Karpas-422 (cell line): ENCODE results near the gene NR6A1. TPM values are rescaled to one million over a fixed set of nuclear protein-coding genes. Genes with fewer than 3 reads are reported as not detected.
"Not testable (repeated sequence)": the region's sequence is repeated elsewhere in the genome, so short reads cannot be mapped to it uniquely, and the experiment has no call there.

Experiments used
- DNase-seq: peaks from one replicate; pipeline ENCODE4 v3.0.0-alpha.2; 2015
- H2AFZ ChIP-seq: fragments of 200-600 bp; sonication (generic); 2 replicates; pipeline ENCODE4 v1.6.1; 2014; ENCODE audit warnings: antibody characterized with exemption, low read length, mixed read lengths
- H3K27ac ChIP-seq: fragments of 200-600 bp; sonication (generic); 2 replicates; pipeline ENCODE4 v1.5.1; 2014; ENCODE audit warnings: mild to moderate bottlenecking, low read length, moderate library complexity
- H3K27me3 ChIP-seq: fragments of 200-600 bp; sonication (generic); 2 replicates; pipeline ENCODE4 v1.6.1; 2014; ENCODE audit warnings: low read length, mixed read lengths
- H3K36me3 ChIP-seq: fragments of 200-600 bp; sonication (generic); 2 replicates; pipeline ENCODE4 v1.6.1; 2014; ENCODE audit warnings: low read length, mixed read lengths; ENCODE audit not compliant: insufficient read depth
- H3K4me1 ChIP-seq: fragments of 200-600 bp; sonication (generic); 2 replicates; pipeline ENCODE4 v1.6.1; 2014; ENCODE audit warnings: mild to moderate bottlenecking, low read length, mixed read lengths
- H3K4me2 ChIP-seq: fragments of 200-600 bp; sonication (generic); 2 replicates; pipeline ENCODE4 v1.6.1; 2014; ENCODE audit warnings: low read length, low read depth, mild to moderate bottlenecking; ENCODE audit not compliant: poor library complexity, severe bottlenecking
- H3K4me3 ChIP-seq: fragments of 200-600 bp; sonication (generic); 2 replicates; pipeline ENCODE4 v1.5.1; 2014; ENCODE audit warnings: mild to moderate bottlenecking, antibody characterized with exemption, low read length, mixed read lengths
- H3K79me2 ChIP-seq: fragments of 200-600 bp; sonication (generic); 2 replicates; pipeline ENCODE4 v1.6.1; 2014; ENCODE audit warnings: mild to moderate bottlenecking, low read length, mixed read lengths
- H3K9ac ChIP-seq: fragments of 200-600 bp; sonication (generic); 2 replicates; pipeline ENCODE4 v1.6.0; 2014; ENCODE audit warnings: low read length
- H3K9me2 ChIP-seq: fragments of 200-600 bp; sonication (generic), shearing (Covaris generic); replicated peaks from 2 replicates; pipeline ENCODE4 v1.6.0; 2014; ENCODE audit warnings: mild to moderate bottlenecking, low read length, moderate library complexity; ENCODE audit not compliant: insufficient read depth
- H3K9me3 ChIP-seq: fragments of 300-700, 200-600 bp; sonication (generic); 2 replicates; pipeline ENCODE4 v1.6.1; 2014; ENCODE audit warnings: low read length, mixed read lengths
- H4K20me1 ChIP-seq: fragments of 200-600 bp; sonication (generic); 2 replicates; pipeline ENCODE4 v1.6.1; 2014; ENCODE audit warnings: mild to moderate bottlenecking, antibody characterized with exemption, low read length, low read depth; ENCODE audit not compliant: insufficient read depth
- total RNA-seq: library from RNA; depleted of rRNA; stranded (reverse); fragments of >200 nt; shearing (Covaris generic); gene quantifications from 2 replicates; pipeline ENCODE4 v1.2.3, GENCODE V29; 2014; ENCODE audit warnings: low replicate concordance

Gene NR6A1
- total RNA-seq, 1 experiment from 2014 or later, result 3.1 TPM

DNA sequence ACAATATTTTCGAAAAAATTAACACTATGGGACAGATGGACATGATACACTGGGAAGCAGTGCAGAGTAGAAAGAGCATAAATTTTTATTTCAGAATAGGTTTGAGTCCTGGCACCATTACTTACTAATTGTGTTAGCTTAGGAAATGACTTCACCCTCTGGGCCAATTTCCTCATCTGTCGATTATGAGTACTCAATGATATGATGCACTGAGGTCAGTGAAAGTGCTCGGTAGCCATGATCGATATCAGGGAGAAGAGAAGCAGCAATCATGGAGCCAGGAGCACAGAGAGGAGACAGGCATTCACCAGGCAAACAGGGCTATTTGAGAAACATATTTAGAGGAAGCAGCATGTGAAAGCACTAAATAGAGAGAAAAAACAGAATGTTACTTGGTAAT, 29.4 kb downstream of the NR6A1 start:
- peaks cover 22% of the 10 kb centered on the region; the same call in 1 of the 2 replicates for H4K20me1 ChIP-seq
- DNase-seq, result no peak
- no peak overlapping the region for H3K4me2 ChIP-seq
- H2AFZ ChIP-seq, result no peak overlapping the region
- H3K36me3 ChIP-seq, result no peaks in the 10 kb centered on the region
- no peak overlapping the region for H3K4me3 ChIP-seq
- H3K79me2 ChIP-seq, result no peaks in the 10 kb centered on the region
- H3K9me2 ChIP-seq, result no peaks in the 10 kb centered on the region
- peaks cover 5% of the 10 kb centered on the region for H3K4me1 ChIP-seq
- no peak overlapping the region for H3K27ac ChIP-seq
- no peak overlapping the region for H3K9ac ChIP-seq
- no peaks in the 10 kb centered on the region for H3K9me3 ChIP-seq
- H3K27me3 ChIP-seq, result no peaks in the 10 kb centered on the region

GRCh38 chr9:124741149-124741548, 30.0 kb downstream of the NR6A1 start:
- H3K27ac ChIP-seq, result no peak overlapping the region
- no peaks in the 10 kb centered on the region for H3K9me3 ChIP-seq
- H3K4me1 ChIP-seq, result peaks cover 5% of the 10 kb centered on the region
- H3K79me2 ChIP-seq, result no peaks in the 10 kb centered on the region
- no peak for DNase-seq
- H3K9ac ChIP-seq, result no peak overlapping the region
- peaks cover 24% of the 10 kb centered on the region; the same call in 1 of the 2 replicates for H4K20me1 ChIP-seq
- H3K4me2 ChIP-seq, result no peak overlapping the region
- H3K27me3 ChIP-seq, result no peaks in the 10 kb centered on the region
- H3K4me3 ChIP-seq, result no peak overlapping the region
- no peaks in the 10 kb centered on the region for H3K9me2 ChIP-seq
- H2AFZ ChIP-seq, result no peak overlapping the region
- H3K36me3 ChIP-seq, result no peaks in the 10 kb centered on the region

DNA sequence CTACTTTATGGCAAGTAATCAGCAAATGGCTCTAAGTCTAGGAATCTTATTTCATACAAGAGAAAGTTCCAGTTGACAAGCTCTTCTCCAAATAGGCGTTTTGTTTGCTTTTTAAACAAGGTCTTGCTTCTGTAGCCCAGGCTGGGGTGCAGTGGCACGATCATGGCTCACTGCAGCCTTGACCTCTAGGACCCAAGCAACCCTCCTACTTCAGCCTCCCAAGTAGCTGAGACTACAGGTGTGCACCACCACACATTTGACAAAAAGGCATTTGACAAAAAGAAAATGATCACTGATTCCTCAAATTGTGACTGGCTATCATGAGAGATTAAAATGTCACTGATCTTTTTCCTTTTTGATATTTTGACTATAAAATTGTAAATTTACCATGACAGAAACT, 31.8 kb downstream of the NR6A1 start:
- H3K4me3 ChIP-seq, result no peak overlapping the region
- no peak overlapping the region for H2AFZ ChIP-seq
- H3K9me3 ChIP-seq, result no peaks in the 10 kb centered on the region
- no peaks in the 10 kb centered on the region for H3K79me2 ChIP-seq
- H3K36me3 ChIP-seq, result no peaks in the 10 kb centered on the region
- H3K9ac ChIP-seq, result no peak overlapping the region
- H3K27me3 ChIP-seq, result no peaks in the 10 kb centered on the region
- H3K4me2 ChIP-seq, result no peak overlapping the region
- no peaks in the 10 kb centered on the region for H3K9me2 ChIP-seq
- H3K4me1 ChIP-seq, result peaks cover 5% of the 10 kb centered on the region
- no peak overlapping the region for H3K27ac ChIP-seq
- DNase-seq, result no peak
- H4K20me1 ChIP-seq, result peaks cover 26% of the 10 kb centered on the region; the same call in 1 of the 2 replicates

GRCh38 chr9:124738075-124738474, 33.0 kb downstream of the NR6A1 start:
- not testable (repeated sequence) for H2AFZ ChIP-seq, H3K4me1 ChIP-seq, H3K79me2 ChIP-seq, H3K4me3 ChIP-seq, H3K9me3 ChIP-seq, H3K27ac ChIP-seq, H3K9me2 ChIP-seq, H3K27me3 ChIP-seq, DNase-seq, H3K36me3 ChIP-seq, H3K9ac ChIP-seq, H3K4me2 ChIP-seq
- peaks cover 19% of the 10 kb centered on the region for H4K20me1 ChIP-seq

GRCh38 chr9:124735121-124735520, 36.0 kb downstream of the NR6A1 start:
- Histone ChIP-seq H4K20me1 (peaks cover 8% of the 10 kb centered on the region), H2AFZ (no peak overlapping the region), H3K27ac (no peak overlapping the region), H3K9me2 (no peaks in the 10 kb centered on the region), H3K36me3 (no peaks in the 10 kb centered on the region), H3K9ac (no peak overlapping the region), H3K4me3 (no peak overlapping the region), H3K27me3 (no peaks in the 10 kb centered on the region), H3K9me3 (no peaks in the 10 kb centered on the region), H3K4me1 (no peaks in the 10 kb centered on the region), H3K79me2 (no peaks in the 10 kb centered on the region), H3K4me2 (no peak overlapping the region)
- no peak for DNase-seq

DNA sequence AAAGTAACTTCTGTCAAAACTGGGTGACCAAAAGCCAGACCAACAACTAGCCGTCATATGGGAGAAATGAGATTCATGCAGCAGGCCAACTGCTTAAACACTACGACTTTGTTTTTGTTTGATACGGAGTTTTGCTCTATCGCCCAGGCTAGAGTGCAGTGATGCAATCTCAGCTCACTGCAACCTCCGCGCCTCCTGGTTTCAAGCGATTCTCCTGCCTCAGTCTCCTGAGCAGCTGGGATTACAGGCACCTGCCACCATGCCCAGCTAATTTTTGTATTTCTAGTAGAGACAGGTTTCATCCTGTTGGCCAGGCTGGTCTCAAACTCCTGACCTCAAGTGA, 36.4 kb downstream of the NR6A1 start:
- not testable (repeated sequence) for H4K20me1 ChIP-seq, DNase-seq, H3K27ac ChIP-seq, H3K4me1 ChIP-seq, H3K9me3 ChIP-seq, H2AFZ ChIP-seq, H3K9ac ChIP-seq, H3K79me2 ChIP-seq, H3K36me3 ChIP-seq, H3K9me2 ChIP-seq, H3K27me3 ChIP-seq, H3K4me3 ChIP-seq, H3K4me2 ChIP-seq

DNA sequence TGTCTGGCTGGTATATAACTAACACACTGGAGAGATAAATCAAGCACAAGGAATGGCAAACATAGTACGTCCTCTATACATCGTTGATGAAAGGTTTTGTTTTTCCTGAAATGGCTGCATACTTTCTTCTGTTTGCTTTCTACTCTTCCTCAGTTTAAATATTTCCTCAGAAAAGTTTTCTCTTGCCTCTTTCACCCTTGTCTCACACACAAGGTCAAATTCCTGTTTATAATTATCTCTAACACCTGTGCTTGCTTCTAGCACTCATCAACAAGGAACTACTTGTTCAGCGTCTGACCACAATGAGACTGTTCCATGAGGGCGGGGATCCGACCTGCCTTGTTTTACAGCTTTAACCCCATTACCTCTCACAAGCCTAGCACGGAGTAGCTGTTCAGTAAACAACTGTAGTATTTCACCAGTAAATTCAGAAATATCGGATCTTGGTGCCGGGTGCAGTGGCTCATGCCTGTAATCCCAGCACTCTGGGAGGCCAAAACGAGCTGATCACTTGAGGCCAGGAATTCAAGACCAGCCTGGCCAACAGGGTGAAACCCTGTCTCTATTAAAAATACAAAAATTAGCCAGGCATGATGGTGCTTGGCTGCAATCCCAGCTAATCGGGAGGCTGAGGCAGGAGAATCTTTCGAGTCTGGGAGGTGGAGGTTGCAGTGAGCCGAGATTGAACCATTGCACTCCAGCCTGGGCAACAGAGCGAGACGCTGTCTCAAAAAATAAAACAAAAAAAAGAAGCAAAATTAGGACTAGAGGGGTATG, 37.0 kb downstream of the NR6A1 start:
- Histone ChIP-seq H3K27me3 (no peaks in the 10 kb centered on the region), H3K27ac (no peak overlapping the region), H2AFZ (no peak overlapping the region), H3K36me3 (no peaks in the 10 kb centered on the region), H3K4me1 (no peaks in the 10 kb centered on the region), H3K9me2 (no peaks in the 10 kb centered on the region), H3K79me2 (no peaks in the 10 kb centered on the region), H3K9me3 (no peaks in the 10 kb centered on the region), H3K9ac (no peak overlapping the region), H4K20me1 (peaks cover 8% of the 10 kb centered on the region), H3K4me3 (no peak overlapping the region), H3K4me2 (no peak overlapping the region)
- no peak for DNase-seq

- no peak for DNase-seq
- Histone ChIP-seq H3K27ac (no peak overlapping the region), H3K79me2 (no peaks in the 10 kb centered on the region), H3K9ac (no peak overlapping the region), H3K36me3 (no peaks in the 10 kb centered on the region), H3K4me1 (no peaks in the 10 kb centered on the region), H3K27me3 (no peaks in the 10 kb centered on the region), H3K9me3 (no peaks in the 10 kb centered on the region), H3K4me3 (no peak overlapping the region), H3K9me2 (no peaks in the 10 kb centered on the region), H2AFZ (no peak overlapping the region), H3K4me2 (no peak overlapping the region), H4K20me1 (peaks cover 3% of the 10 kb centered on the region)
These were observed 40.3 kb downstream of the NR6A1 start for GRCh38 chr9:124730772-124731171.
